8988T (cell line): ENCODE results near the gene TMEM63C.

ENCODE experiments used
- DNase-seq: peaks from one replicate; pipeline ENCODE4 v3.0.0; 2011

Gene TMEM63C

DNA sequence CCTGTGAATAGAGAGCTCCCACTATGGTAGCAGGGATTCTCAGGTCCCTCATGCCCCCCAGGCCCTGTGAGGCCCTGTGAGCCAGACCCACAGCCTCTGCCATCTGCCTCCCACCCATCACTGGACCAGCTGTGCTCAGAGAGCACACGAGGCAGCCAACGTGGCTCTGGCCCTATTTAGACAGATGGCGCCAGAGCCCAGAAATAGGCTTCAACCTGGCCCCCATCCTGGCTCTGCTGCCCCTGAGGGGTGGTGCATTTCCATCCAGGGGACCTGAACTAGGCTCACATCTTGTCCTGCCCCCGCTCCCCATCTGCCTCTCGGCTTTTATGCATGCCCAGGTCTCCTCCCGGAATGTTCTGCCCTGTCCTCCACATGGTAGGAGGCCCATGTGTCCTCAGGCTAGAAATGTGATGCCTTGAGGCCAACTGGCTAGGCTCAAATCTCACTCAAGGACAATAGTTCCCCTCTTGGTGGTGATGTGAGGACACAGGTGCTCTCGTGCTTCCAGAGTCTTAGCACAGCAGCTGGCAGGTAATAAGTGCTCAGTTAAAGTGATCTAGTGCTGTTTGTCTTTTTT lies 18.9 kb downstream of the TMEM63C start:
- DNase-seq: no peak

GRCh38 chr14:77201696-77202095 lies 20.1 kb downstream of the TMEM63C start:
- no peak for DNase-seq

DNA sequence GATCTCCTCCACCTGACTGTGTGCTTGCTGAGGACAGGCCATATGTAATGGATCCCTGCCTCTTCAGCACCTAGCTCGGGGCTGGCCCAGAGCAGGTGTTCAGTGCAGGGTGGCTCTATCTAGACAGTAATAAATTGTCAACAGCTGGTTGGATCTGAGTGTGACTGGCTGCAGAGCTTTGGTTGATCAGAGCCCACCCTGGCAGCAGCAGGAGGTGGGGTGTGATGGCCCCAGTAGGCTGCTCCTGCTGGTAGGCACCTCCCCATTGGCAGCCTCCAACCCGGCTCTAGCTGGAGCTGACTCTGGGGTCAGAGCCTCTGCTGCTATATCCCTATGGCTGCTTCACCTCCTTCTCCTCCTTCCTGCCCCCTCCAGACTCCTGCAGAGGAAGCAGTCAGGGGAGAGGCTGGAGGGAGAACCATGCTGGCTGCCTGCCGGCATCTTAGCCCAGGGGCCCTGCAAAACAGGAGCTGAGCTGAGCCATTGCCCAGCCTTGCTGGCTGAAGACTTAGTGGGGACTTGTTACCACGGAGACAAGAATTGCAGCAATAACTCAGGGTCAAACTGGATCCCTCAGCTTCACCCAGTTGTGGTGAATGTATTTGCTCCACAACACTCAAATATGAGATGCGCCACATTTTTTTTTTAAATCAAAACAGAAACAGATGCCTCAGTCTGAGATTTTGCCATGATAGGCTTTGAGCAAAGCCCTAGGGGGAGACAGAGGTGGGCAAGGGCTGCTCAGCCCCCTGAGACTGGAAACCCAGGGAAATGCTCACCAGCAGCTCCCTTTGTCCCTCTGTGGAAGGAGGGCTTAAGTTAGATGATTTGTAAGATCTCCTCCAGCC lies 22.2 kb downstream of the TMEM63C start:
- no peak for DNase-seq

- DNase-seq: no peak
These were observed 22.8 kb downstream of the TMEM63C start for GRCh38 chr14:77204459-77204771.

DNA sequence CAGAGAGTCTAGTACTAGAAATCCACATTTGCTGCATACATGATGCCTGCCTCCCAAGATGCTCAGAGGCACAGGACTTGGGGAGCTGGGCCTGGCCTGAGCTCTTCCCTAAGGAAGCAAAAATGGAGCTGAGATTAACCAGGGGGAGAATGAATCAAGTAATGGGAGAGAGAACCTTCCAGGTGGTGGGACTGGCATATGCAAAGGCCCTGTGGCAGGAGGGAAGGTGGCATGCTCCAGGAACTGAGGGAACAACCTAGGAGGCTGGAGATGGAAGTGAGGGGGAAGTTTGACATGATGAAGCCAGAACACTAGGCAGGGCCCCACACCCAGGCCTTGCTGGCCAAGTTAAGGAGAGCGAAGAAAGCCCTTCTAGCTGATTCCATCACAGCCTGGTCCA lies 23.3 kb downstream of the TMEM63C start:
- DNase-seq: no peak

DNA sequence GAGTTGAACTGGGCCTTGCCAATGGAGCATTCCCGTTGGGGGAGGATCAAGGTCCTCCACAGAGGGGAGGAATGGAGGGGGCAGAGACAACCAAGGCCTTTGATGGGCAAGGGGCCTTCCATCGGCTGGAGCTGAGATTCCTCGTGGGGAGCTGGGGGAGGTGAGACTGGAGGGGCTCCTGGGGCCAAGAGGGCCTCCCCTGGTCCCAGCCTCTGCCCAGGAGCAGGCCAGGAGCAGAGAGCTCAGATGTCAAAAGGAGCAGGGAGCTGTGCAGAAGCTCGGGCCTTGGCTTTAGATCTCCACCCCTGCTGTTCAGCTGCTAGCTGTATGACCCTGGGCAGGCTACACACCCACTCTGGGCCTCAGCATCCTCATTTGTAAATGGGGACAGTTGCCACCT lies 24.0 kb downstream of the TMEM63C start:
- no peak for DNase-seq

- no peak for DNase-seq
These were observed 24.7 kb downstream of the TMEM63C start for GRCh38 chr14:77206261-77206824.

DNA sequence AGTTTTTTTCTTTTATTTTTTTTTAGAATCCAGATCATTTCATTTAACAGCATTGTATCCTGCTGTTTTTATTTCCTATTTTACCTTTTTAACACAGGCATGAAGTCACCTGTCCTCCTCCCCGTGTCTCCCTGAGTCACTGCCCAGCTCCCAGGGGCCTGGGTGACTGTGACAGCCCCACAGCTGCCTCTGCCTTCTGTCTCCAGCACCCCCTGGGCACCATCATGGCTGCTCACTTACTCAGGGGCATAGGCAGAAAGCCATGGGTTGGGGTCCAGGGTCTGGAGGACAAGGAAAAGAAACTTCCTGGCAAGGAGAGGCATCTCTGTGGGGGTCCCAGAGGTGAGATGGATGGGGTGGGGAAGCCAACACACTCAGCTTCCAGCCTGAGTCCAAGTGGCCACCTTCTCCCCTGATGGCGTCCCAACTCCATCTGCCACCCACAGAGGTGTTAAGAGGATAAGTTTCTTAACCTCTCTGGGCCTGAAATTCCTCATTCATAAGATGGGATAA lies 25.3 kb downstream of the TMEM63C start:
- no peak for DNase-seq

DNA sequence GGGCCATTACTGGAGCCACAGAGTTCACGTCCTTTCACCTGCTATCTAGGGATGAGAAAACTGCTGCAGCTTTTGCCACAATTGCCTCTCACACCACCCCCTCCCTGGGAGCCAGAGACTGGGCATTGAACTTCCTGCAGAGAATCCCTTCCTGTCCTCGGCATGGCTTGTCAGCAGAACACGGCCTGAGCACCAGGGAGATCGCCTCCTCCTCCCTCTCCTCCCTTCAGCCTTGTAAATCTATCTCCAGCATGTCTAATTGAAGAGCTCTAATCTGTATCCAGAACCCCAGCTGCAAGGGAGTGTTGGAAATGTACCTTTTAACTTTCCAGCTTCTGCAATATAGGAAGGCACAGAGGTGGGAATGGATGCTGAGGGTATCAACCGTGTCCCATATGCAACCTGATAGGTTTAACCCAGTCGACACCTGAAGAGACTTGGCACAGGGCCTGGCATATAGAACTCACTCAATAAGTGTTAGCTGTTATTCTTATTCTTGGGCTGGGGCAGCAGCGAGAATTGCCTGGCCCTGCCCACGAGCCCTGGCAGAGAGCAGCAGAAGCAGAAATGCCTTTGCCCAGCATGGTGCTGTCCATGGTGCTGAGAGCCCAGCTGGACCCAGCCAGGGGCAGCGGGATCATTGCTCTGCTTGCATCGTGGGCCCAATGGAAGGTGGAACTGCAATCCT lies 26.8 kb downstream of the TMEM63C start:
- peak; percentile 62 for DNase-seq

DNA sequence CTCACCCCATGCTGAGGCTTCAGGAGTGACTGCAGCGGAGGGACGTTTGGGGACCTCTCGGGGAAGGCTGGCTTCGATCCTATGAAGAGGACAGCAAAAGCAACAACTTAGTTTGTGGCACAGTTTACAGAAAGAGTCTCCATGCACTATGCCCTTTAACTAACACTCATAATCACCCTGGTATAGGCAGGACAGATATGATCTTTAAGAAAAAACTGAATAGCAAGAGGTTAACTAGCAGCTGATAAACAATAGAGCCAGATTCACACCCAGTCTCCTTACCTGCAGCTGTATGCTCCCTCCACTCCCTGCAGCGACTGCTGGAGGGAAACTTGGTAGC lies 27.4 kb downstream of the TMEM63C start:
- DNase-seq: no peak

GRCh38 chr14:77212097-77212870 lies 30.7 kb downstream of the TMEM63C start:
- DNase-seq: no peak

DNA sequence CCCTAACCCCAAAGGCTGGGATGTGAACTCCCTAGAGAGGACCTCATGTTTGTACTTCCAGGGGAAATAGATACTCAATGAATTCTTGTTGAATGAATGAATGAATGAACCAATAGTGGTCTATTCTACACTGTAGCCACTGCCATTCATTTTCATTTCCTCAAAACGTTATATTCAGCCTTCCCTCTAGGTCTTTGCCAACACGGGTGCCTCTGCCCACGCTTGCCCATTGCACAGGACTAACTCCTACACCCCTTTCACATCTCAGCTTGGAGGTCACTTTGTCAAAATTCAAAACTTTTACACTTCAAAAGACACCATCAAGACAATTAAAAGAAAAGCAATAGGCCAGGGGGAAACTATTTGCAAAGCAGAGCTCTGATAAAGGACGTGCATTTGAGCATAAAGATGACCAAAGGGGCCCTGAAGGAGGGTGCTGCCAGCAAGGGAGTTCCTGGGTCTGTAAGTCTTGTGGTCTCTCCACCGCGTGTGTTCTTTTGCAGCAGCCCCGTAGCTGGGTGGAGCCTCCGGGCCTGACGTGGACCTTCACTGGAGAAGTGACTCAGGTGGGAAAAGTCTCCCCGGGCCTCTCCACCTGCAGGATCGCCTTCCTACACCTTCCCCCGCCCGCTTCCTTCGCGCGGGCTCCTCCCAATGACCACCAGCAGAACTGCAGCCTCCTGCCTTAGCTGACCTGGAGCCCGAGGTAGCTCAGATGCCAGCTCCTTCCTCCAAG lies 31.5 kb downstream of the TMEM63C start:
- peak; percentile 80 for DNase-seq

GRCh38 chr14:77213679-77214016 lies 32.0 kb downstream of the TMEM63C start:
- DNase-seq: no peak

DNA sequence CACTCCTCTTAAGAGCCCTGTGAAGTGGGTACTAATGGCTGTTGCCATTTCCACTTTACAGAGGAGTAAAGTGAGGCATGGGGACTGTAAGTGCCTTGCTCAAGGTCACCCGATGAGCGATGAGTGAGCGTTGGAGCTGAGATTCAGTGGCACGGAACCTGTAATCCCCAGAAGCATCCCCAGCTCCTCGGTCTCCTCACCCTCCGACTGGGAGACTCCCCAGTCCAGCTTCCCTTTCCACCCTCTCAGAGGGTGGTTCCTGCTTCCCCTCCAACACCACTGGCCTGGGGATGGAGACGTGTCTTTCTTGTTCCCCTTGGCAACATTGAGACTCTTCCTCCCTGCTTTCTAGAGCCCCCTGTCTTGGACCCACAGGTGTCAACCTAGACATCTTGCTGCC lies 32.6 kb downstream of the TMEM63C start:
- no peak for DNase-seq

DNA sequence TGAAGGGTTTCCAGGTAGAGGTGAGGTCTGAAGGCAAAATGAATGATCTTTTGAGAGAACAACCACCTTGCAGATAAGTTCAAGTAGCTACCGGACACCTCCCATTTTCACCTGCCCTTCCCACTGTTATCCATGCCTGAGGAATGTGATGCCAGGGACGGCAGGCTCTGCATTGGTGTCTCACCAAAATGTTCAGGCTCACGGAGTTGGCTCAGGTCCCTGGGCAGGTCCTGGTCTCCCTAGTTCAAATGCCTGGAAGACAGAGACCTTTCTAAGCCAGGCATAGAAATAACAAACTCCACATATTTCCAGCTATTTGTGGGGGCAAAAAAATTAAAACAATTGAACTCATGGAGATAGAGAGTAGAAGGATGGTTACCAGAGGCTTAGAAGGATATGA lies 36.0 kb downstream of the TMEM63C start:
- DNase-seq: no peak

- DNase-seq: no peak
These were observed 38.0 kb downstream of the TMEM63C start for GRCh38 chr14:77219591-77219990.

- DNase-seq: peak; percentile 42
These were observed 38.8 kb downstream of the TMEM63C start for GRCh38 chr14:77220246-77221017.

DNA sequence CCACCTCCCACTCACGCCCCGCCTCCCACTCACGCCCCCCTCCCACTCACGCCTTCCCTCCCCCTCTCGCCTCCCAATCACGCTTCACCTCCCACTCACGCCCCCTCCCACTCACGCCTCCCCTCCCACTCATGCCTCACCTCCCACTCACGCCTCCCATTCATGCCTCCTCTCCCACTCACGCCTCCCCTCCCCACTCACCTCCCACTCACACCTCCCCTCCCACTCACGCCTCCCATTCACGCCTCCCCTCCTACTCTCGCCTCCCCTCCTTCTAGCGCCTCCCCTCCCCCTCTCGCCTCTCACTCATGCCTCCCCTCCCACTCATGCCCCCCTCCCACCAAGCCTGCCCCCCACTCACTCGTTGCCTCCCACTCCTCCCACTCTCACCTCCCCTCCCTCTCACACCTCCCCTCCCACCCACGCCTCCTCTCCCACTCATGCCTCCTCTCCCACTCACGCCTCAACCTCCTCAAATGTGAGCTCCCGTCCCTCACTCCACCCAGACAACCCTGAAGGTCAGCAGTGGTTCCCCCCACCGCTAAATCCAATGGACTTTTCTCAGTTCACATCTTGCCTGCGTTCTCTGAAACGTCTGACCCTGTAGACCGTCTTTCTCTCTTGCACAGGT lies 39.8 kb downstream of the TMEM63C start:
- DNase-seq: no peak

- no peak for DNase-seq
These were observed 41.1 kb downstream of the TMEM63C start for GRCh38 chr14:77222546-77223225.

GRCh38 chr14:77224212-77224611 lies 42.6 kb downstream of the TMEM63C start:
- no peak for DNase-seq

DNA sequence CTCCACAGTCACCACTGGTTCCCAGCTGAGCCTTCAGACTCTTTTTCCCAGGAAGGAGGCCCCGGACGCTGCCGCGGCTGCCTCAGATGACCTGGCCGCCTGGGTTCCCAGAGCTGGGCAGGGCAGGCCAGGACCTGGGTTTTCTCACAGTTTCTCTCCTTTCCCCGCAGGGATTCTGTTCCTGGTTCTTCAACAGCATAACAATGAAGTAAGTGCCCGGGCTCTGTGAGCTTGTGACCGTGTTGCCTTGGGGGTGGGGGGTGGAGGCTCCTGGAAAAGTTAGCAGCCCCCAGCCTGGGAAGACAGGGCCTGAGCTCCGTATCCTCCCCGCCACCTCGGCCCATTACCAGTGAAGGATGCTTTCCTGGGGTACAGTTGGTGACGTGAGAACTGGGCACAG lies 43.7 kb downstream of the TMEM63C start:
- DNase-seq: no peak
